A549 (cell line): ENCODE measurements around the gene DPYD.

ENCODE experiments used
- CTCF ChIP-seq: fragments of >200 bp; sonication (Bioruptor Twin); formaldehyde crosslinking; IDR thresholded peaks from 3 replicates; pipeline ENCODE4 v1.5.1; 2016
- ELK1 ChIP-seq: fragments of 150-350 bp; IDR thresholded peaks from 2 replicates; pipeline ENCODE4 v1.6.1; 2014; ENCODE audit warnings: low read depth, mild to moderate bottlenecking, low read length
- EP300 ChIP-seq, 2 experiments: fragments of >200 bp; sonication (Bioruptor Twin); formaldehyde crosslinking; IDR thresholded peaks; 2 replicates in 1 of 2; 3 replicates in 1 of 2; pipeline ENCODE4 v1.6.1; 2016 to 2017
- HMGXB4 ChIP-seq: fragments of 250-450 bp; sonication (Bioruptor Pico); IDR thresholded peaks from 2 replicates; pipeline ENCODE4 v1.5.0; 2021; ENCODE audit warnings: mild to moderate bottlenecking, moderate library complexity, borderline replicate concordance
- MYC ChIP-seq: IDR thresholded peaks from 2 replicates; pipeline ENCODE4 v1.6.1; 2012; ENCODE audit warnings: mild to moderate bottlenecking, inconsistent platforms, low read length, improper control_type of control experiment, borderline replicate concordance
- NFE2L2 ChIP-seq: fragments of 150-350 bp; conservative IDR thresholded peaks from 2 replicates; pipeline ENCODE4 v1.6.1; 2014; ENCODE audit warnings: low read length
- POLR2A ChIP-seq: IDR thresholded peaks from 2 replicates; pipeline ENCODE4 v1.6.1; 2012; ENCODE audit warnings: mild to moderate bottlenecking, low read length
- RAD21 ChIP-seq, 2 experiments: fragments of >200 bp in 1 of 2; sonication (Bioruptor Twin) in 1 of 2; formaldehyde crosslinking in 1 of 2; IDR thresholded peaks in 1 of 2; conservative IDR thresholded peaks in 1 of 2; 2 replicates in 1 of 2; 3 replicates in 1 of 2; pipeline ENCODE4 v1.6.1; 2012 to 2018; ENCODE audit warnings: inconsistent platforms in 1 of 2
- REST ChIP-seq: fragments of 200-600 bp; sonication (generic); IDR thresholded peaks from 2 replicates; pipeline ENCODE4 v1.6.1; 2016; ENCODE audit warnings: antibody characterized with exemption, mild to moderate bottlenecking, moderate library complexity
- RFX5 ChIP-seq: fragments of 450-650 bp; IDR thresholded peaks from 2 replicates; pipeline ENCODE4 v1.7.1; 2014; ENCODE audit warnings: antibody characterized with exemption, mild to moderate bottlenecking, moderate library complexity
- SREBF2 ChIP-seq: fragments of 450-650 bp; IDR thresholded peaks from 2 replicates; pipeline ENCODE4 v1.6.1; 2014; ENCODE audit warnings: mild to moderate bottlenecking, moderate library complexity
- USF2 ChIP-seq: fragments of 450-650 bp; IDR thresholded peaks from 2 replicates; pipeline ENCODE4 v1.6.1; 2014; ENCODE audit warnings: antibody characterized with exemption
- ZC3H11A ChIP-seq: fragments of 450-650 bp; IDR thresholded peaks from 2 replicates; pipeline ENCODE4 v1.6.1; 2014; ENCODE audit warnings: antibody characterized with exemption, mild to moderate bottlenecking

GRCh38 chr1:97123717-97124431, 797.0 kb downstream of the DPYD start:
- TF ChIP-seq HMGXB4 (no peak), ELK1 (no peak), CTCF (no peak), POLR2A (no peak), RFX5 (no peak), USF2 (no peak), REST (no peak), ZC3H11A (no peak), SREBF2 (no peak), EP300 (IDR thresholded peaks at IDR 0.05) (no peak), NFE2L2 (no peak), MYC (no peak), RAD21 (conservative IDR thresholded peaks at IDR 0.05 in 1 of 2, IDR thresholded peaks at IDR 0.05 in 1 of 2) (no peak)
